HFFc6 (cell line): ENCODE data around the gene GOLGA8R. TPM values are rescaled to one million over a fixed set of nuclear protein-coding genes. Genes with fewer than 3 reads are reported as not detected.
"Not testable (repeated sequence)": the region's sequence is repeated elsewhere in the genome, so short reads cannot be mapped to it uniquely, and the experiment has no call there.

ENCODE experiments used
- DNase-seq: peaks from one replicate; pipeline ENCODE4 v3.0.0-alpha.2; 2018
- H3K27ac Mint-ChIP-seq: 2 replicates; pipeline ENCODE4 v1.8.0; 2020; ENCODE audit warnings: mild to moderate bottlenecking, mixed read lengths
- H3K27me3 Mint-ChIP-seq: 2 replicates; pipeline ENCODE4 v1.8.0; 2021; ENCODE audit warnings: mild to moderate bottlenecking, moderate library complexity, mixed read lengths; ENCODE audit not compliant: insufficient read depth
- H3K36me3 Mint-ChIP-seq: 2 replicates; pipeline ENCODE4 v1.8.0; 2021; ENCODE audit warnings: low read depth, mixed read lengths
- H3K4me1 Mint-ChIP-seq: 2 replicates; pipeline ENCODE4 v1.8.0; 2020; ENCODE audit warnings: low read depth, mixed read lengths
- H3K4me3 Mint-ChIP-seq: 2 replicates; pipeline ENCODE4 v1.8.0; 2020; ENCODE audit warnings: mild to moderate bottlenecking, moderate library complexity, mixed read lengths
- H3K9me3 Mint-ChIP-seq: 2 replicates; pipeline ENCODE4 v1.8.0; 2020; ENCODE audit warnings: mild to moderate bottlenecking, mixed read lengths
- CTCF ChIP-seq: fragments of 200-600 bp; sonication (generic); IDR thresholded peaks from 2 replicates; pipeline ENCODE4 v1.5.0; 2021; ENCODE audit warnings: antibody characterized with exemption, mild to moderate bottlenecking
- long read RNA-seq: library from polyadenylated mRNA; unstranded; transcript quantifications from one replicate; pipeline ENCODE4 v2.0.0, GENCODE V29; 2019
- total RNA-seq, 6 experiments: library from RNA; stranded (reverse); fragmentation: NEBNext Ultra II Directional; extraction: Animal tissue kit (Norgen Biotek cat#: 25700); gene quantifications; 2 replicates in 1 of 6; 3 replicates in 5 of 6; pipeline ENCODE4 v1.2.3, GENCODE V29; 2021

The GOLGA8R gene
- total RNA-seq = under 1 TPM in 5 of 6 experiments, not detected in 1; 0.07 to 0.51 (median 0.28) TPM
- long read RNA-seq = 0 reads

- H3K27me3 Mint-ChIP-seq, H3K27ac Mint-ChIP-seq, H3K9me3 Mint-ChIP-seq, H3K4me3 Mint-ChIP-seq, H3K36me3 Mint-ChIP-seq, H3K4me1 Mint-ChIP-seq, DNase-seq: not testable (repeated sequence)
Observed at GRCh38 chr15:30414160-30414559, at the start of gene GOLGA8R. TSS of gene GOLGA8R (minus strand) at chr15:30414260. CDS start at chr15:30414162, 98 bp downstream.

GRCh38 chr15:30463849-30464248 is 49.8 kb upstream of the GOLGA8R start:
- H3K9me3 Mint-ChIP-seq, H3K27me3 Mint-ChIP-seq, H3K4me3 Mint-ChIP-seq, H3K36me3 Mint-ChIP-seq, H3K27ac Mint-ChIP-seq, H3K4me1 Mint-ChIP-seq, DNase-seq: not testable (repeated sequence)

GRCh38 chr15:30462176-30462575 is 48.1 kb upstream of the GOLGA8R start:
- not testable (repeated sequence) for H3K36me3 Mint-ChIP-seq, H3K4me1 Mint-ChIP-seq, H3K9me3 Mint-ChIP-seq, DNase-seq, H3K4me3 Mint-ChIP-seq, H3K27me3 Mint-ChIP-seq, H3K27ac Mint-ChIP-seq

- not testable (repeated sequence) for H3K36me3 Mint-ChIP-seq
Observed at GRCh38 chr15:30452702-30453101, 38.6 kb upstream of the GOLGA8R start.

GRCh38 chr15:30438348-30438747 is 24.3 kb upstream of the GOLGA8R start:
- H3K27me3 Mint-ChIP-seq, DNase-seq, H3K4me1 Mint-ChIP-seq, H3K36me3 Mint-ChIP-seq, H3K9me3 Mint-ChIP-seq, H3K27ac Mint-ChIP-seq, H3K4me3 Mint-ChIP-seq: not testable (repeated sequence)

More at GRCh38 chr15:30452702-30453101, 38.6 kb upstream of the GOLGA8R start:
- not testable (repeated sequence) for H3K4me1 Mint-ChIP-seq, DNase-seq, H3K27me3 Mint-ChIP-seq, H3K27ac Mint-ChIP-seq, H3K9me3 Mint-ChIP-seq, H3K4me3 Mint-ChIP-seq

- H3K27me3 Mint-ChIP-seq, H3K4me3 Mint-ChIP-seq, H3K36me3 Mint-ChIP-seq, H3K27ac Mint-ChIP-seq, DNase-seq, H3K4me1 Mint-ChIP-seq, H3K9me3 Mint-ChIP-seq: not testable (repeated sequence)
Observed at GRCh38 chr15:30435878-30436277, 21.8 kb upstream of the GOLGA8R start.

GRCh38 chr15:30420723-30421122 is 6.7 kb upstream of the GOLGA8R start:
- not testable (repeated sequence) for H3K4me3 Mint-ChIP-seq, H3K9me3 Mint-ChIP-seq, H3K27me3 Mint-ChIP-seq, DNase-seq, H3K36me3 Mint-ChIP-seq, H3K27ac Mint-ChIP-seq, H3K4me1 Mint-ChIP-seq

- H3K9me3 Mint-ChIP-seq = not testable (repeated sequence)
Observed at GRCh38 chr15:30407636-30408035, 6.4 kb downstream of the GOLGA8R start.

GRCh38 chr15:30398988-30399387 is 15.1 kb downstream of the GOLGA8R start:
- peak; percentile 50 for TF ChIP-seq CTCF
- H3K4me1 Mint-ChIP-seq, H3K4me3 Mint-ChIP-seq, H3K9me3 Mint-ChIP-seq, H3K36me3 Mint-ChIP-seq, H3K27ac Mint-ChIP-seq, H3K27me3 Mint-ChIP-seq: not testable (repeated sequence)
- peak; percentile 4 for DNase-seq

More at GRCh38 chr15:30407636-30408035, 6.4 kb downstream of the GOLGA8R start:
- not testable (repeated sequence) for H3K27ac Mint-ChIP-seq, DNase-seq, H3K36me3 Mint-ChIP-seq, H3K27me3 Mint-ChIP-seq, H3K4me3 Mint-ChIP-seq, H3K4me1 Mint-ChIP-seq

GRCh38 chr15:30393664-30393991 is 20.4 kb downstream of the GOLGA8R start:
- H3K4me3 Mint-ChIP-seq, H3K9me3 Mint-ChIP-seq, H3K27ac Mint-ChIP-seq, H3K4me1 Mint-ChIP-seq, DNase-seq, H3K27me3 Mint-ChIP-seq, H3K36me3 Mint-ChIP-seq: not testable (repeated sequence)

GRCh38 chr15:30392766-30393663 is 21.0 kb downstream of the GOLGA8R start, which contains the start of gene CHRFAM7A:
TSS of gene CHRFAM7A (minus strand) at chr15:30393540. CDS start at chr15:30383351, 10,189 bp downstream.
- DNase-seq, H3K27me3 Mint-ChIP-seq, H3K27ac Mint-ChIP-seq, H3K36me3 Mint-ChIP-seq, H3K4me3 Mint-ChIP-seq, H3K9me3 Mint-ChIP-seq, H3K4me1 Mint-ChIP-seq: not testable (repeated sequence)

- not testable (repeated sequence) for H3K27me3 Mint-ChIP-seq, DNase-seq, H3K36me3 Mint-ChIP-seq, H3K4me3 Mint-ChIP-seq, H3K27ac Mint-ChIP-seq, H3K9me3 Mint-ChIP-seq, H3K4me1 Mint-ChIP-seq
Observed at GRCh38 chr15:30386318-30386887, 27.7 kb downstream of the GOLGA8R start.

GRCh38 chr15:30377082-30377413 is 37.0 kb downstream of the GOLGA8R start:
- H3K27ac Mint-ChIP-seq = not testable (repeated sequence)

More at GRCh38 chr15:30377082-30377413, 37.0 kb downstream of the GOLGA8R start:
- H3K4me1 Mint-ChIP-seq, H3K27me3 Mint-ChIP-seq, H3K4me3 Mint-ChIP-seq, H3K9me3 Mint-ChIP-seq, DNase-seq, H3K36me3 Mint-ChIP-seq: not testable (repeated sequence)
